ENCODE measurements around the gene LATS1. TPM values are rescaled to one million over a fixed set of nuclear protein-coding genes. Genes with fewer than 3 reads are reported as not detected.

The LATS1 gene
- total and polyA plus RNA-seq, 2 of the 8 experiments (the other 6 are each of a cell fraction or from before 2014, with no cell fraction given) = 8.9 to 21.7 TPM

- no peak for TF ChIP-seq CHD7 (IDR thresholded peaks at IDR 0.05; ENCODE audit: insufficient replicate concordance, low read length)
- TF ChIP-seq SP1 (IDR thresholded peaks at IDR 0.05; ENCODE audit: low read depth, low read length) = no peak
- no peak for TF ChIP-seq JUND (IDR thresholded peaks at IDR 0.05; ENCODE audit: low read length)
- TF ChIP-seq TCF12 (IDR thresholded peaks at IDR 0.05; ENCODE audit: low read depth, low read length) = no peak
- TF ChIP-seq SP4 (IDR thresholded peaks at IDR 0.05; ENCODE audit: low read length) = no peak
- no peak for TF ChIP-seq EGR1 (IDR thresholded peaks at IDR 0.05; ENCODE audit: borderline replicate concordance, low read depth, low read length)
- TF ChIP-seq MAFK (IDR thresholded peaks at IDR 0.05; ENCODE audit: low read depth, low read length) = no peak
- TF ChIP-seq HDAC2 (IDR thresholded peaks at IDR 0.05; ENCODE audit: borderline replicate concordance in 1 of 2, low read depth in 2 of 2, low read length in 2 of 2) = no peak
- no peak for TF ChIP-seq TAF7 (optimal IDR thresholded peaks at IDR 0.05; ENCODE audit: borderline replicate concordance, low read depth, low read length)
These were observed 5.4 kb upstream of the LATS1 start (continued) for GRCh38 chr6:149723262-149723661.

All from H1 (cell line).